ENCODE results near the gene PAF1. TPM values are rescaled to one million over a fixed set of nuclear protein-coding genes. Genes with fewer than 3 reads are reported as not detected.

Gene PAF1
- total and polyA plus RNA-seq, 8 donors: 11.3 to 41.1 (median 15.4) TPM

GRCh38 chr19:39428283-39429112 lies 37.6 kb upstream of the PAF1 start:
- Histone ChIP-seq H3K36me3 (peaks cover 4 to 17% (median 8%) of the 10 kb centered on the region in 3 donors), H3K27ac (peak overlapping the region; percentile 8 to 60 (median 50)), H3K4me3 (no peak overlapping the region), H3K27me3 (no peaks in the 10 kb centered on the region), H3K4me1 (peaks cover 0 to 4% (median 0%) of the 10 kb centered on the region in 3 donors), H3K9me3 (no peaks in the 10 kb centered on the region)
- no peak for TF ChIP-seq CTCF (IDR thresholded peaks at IDR 0.05)
- ATAC-seq (peak; percentile 40 to 79 (median 56)), DNase-seq (peak in 4 of 6 donors; percentile 43 to 66 (median 52)), FAIRE-seq (no peak)
- intact Hi-C loops (cut with DNase I): no loop called here
- WGBS, 2 donors: 30 to 32% methylated on average over 23 of the region's 23 CpGs

GRCh38 chr19:39427707-39428106 lies 36.8 kb upstream of the PAF1 start:
- TF ChIP-seq CTCF (IDR thresholded peaks at IDR 0.05): no peak
- H3K9me3 ChIP-seq: no peaks in the 10 kb centered on the region
- ATAC-seq: no peak
- H3K27me3 ChIP-seq: no peaks in the 10 kb centered on the region
- intact Hi-C loops (cut with DNase I): no loop called here
- peaks cover 0 to 9% (median 5%) of the 10 kb centered on the region in 3 donors for H3K36me3 ChIP-seq
- no peak overlapping the region for H3K27ac ChIP-seq
- peaks cover 0 to 4% (median 0%) of the 10 kb centered on the region in 3 donors for H3K4me1 ChIP-seq
- H3K4me3 ChIP-seq: no peak overlapping the region
- 84 to 92% methylated on average over 11 of the region's 11 CpGs for WGBS, 2 donors
- no peak for DNase-seq
- no peak for FAIRE-seq

GRCh38 chr19:39426170-39426569 lies 35.3 kb upstream of the PAF1 start:
- intact Hi-C loops (cut with DNase I): no loop called here
- no peak for DNase-seq
- Histone ChIP-seq H3K27ac (no peak overlapping the region), H3K27me3 (no peaks in the 10 kb centered on the region), H3K9me3 (no peaks in the 10 kb centered on the region), H3K4me1 (peaks cover 0 to 4% (median 0%) of the 10 kb centered on the region in 3 donors), H3K4me3 (no peak overlapping the region), H3K36me3 (no peaks in the 10 kb centered on the region)
- WGBS, 2 donors: 39 to 51% methylated on average over 5 of the region's 5 CpGs
- no peak for ATAC-seq
- TF ChIP-seq CTCF (IDR thresholded peaks at IDR 0.05): no peak
- FAIRE-seq: no peak

DNA sequence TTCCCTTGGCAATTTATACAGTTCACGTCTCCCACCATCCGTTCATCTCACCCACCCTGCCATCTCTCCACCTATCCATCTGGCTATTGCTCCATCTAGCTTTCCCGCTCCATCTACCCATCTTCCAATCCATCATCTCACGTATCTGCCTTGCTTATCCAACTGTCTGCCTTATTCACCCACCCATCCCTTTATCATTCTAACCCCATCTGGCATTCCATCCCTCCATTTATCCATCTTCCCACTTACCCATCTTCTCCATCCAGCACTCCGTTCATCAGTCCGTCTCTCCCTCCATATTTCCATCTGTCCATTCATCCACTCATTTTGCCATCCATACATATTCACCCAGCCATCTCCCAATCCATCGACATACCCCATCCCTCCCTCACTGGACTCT lies 34.8 kb upstream of the PAF1 start:
- intact Hi-C loops (cut with DNase I): no loop called here

More for the DNA sequence above, 34.8 kb upstream of the PAF1 start:
- WGBS, 2 donors: 74 to 81% methylated on average over 7 of the region's 7 CpGs
- TF ChIP-seq CTCF (IDR thresholded peaks at IDR 0.05): no peak
- peaks cover 0 to 4% (median 0%) of the 10 kb centered on the region in 3 donors for H3K4me1 ChIP-seq
- no peak overlapping the region for H3K4me3 ChIP-seq
- no peak for ATAC-seq
- no peak overlapping the region for H3K27ac ChIP-seq
- DNase-seq: no peak
- no peak for FAIRE-seq
- H3K9me3 ChIP-seq: no peaks in the 10 kb centered on the region
- H3K27me3 ChIP-seq: no peaks in the 10 kb centered on the region
- no peaks in the 10 kb centered on the region for H3K36me3 ChIP-seq

All from pancreas (tissue), 10 donors.